ENCODE measurements around the gene TMC1. TPM values are rescaled to one million over a fixed set of nuclear protein-coding genes. Genes with fewer than 3 reads are reported as not detected.

Gene TMC1
- total RNA-seq, 1 donor: 0.36 TPM

- no peak for DNase-seq (ENCODE audit: low read depth)
- H3K4me3 ChIP-seq (ENCODE audit: low read depth, low read length): no peak overlapping the region
- no peak for TF ChIP-seq CTCF (IDR thresholded peaks at IDR 0.05; ENCODE audit: insufficient read depth, low read length)
Observed at GRCh38 chr9:72600671-72601070, 79.3 kb downstream of the TMC1 start.

DNA sequence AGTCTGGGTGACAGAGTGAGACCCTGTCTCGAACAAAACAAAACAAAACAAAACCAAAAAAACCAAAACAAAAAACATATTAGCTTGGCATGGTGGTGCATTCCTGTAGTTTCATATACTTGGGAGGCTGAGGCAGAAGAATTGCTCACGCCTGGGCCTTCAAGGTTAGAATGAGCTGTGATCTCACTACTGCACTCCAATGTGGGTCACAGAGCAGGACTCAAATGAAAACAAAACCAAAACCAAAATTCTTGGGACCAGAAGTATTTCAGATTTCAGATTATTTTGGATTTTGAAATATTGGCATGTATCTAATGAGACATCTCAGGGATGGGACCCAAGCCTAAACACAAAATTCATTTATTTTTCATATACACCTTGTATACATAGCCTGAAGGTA, 80.2 kb downstream of the TMC1 start:
- no peak for DNase-seq (ENCODE audit: low read depth)
- TF ChIP-seq CTCF (IDR thresholded peaks at IDR 0.05; ENCODE audit: insufficient read depth, low read length): no peak

DNA sequence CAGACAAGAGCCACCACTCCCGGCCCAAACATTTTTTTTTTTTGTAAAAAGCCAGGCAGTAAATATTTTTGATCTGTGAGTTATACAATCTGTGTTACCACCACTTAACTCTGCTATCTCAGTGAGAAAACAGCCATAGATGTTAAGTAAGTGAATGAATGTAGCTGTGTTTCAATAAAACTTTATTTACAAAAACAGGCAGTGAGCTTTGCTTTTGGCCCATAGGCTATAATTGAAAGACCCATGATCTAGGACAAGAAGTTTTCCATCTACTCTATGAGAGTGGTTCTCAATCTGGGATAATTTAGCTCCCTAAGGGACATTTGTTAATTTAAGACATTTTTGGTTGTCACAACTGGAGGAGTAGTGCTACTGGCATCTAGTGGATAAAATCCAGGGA, 91.0 kb downstream of the TMC1 start:
- no peak overlapping the region for H3K4me3 ChIP-seq (ENCODE audit: low read depth, low read length)
- no peak for DNase-seq (ENCODE audit: low read depth)
- peak; percentile 2 for TF ChIP-seq CTCF (IDR thresholded peaks at IDR 0.05; ENCODE audit: insufficient read depth, low read length)

More for the DNA sequence above, 80.2 kb downstream of the TMC1 start:
- no peak overlapping the region for H3K4me3 ChIP-seq (ENCODE audit: low read depth, low read length)

DNA sequence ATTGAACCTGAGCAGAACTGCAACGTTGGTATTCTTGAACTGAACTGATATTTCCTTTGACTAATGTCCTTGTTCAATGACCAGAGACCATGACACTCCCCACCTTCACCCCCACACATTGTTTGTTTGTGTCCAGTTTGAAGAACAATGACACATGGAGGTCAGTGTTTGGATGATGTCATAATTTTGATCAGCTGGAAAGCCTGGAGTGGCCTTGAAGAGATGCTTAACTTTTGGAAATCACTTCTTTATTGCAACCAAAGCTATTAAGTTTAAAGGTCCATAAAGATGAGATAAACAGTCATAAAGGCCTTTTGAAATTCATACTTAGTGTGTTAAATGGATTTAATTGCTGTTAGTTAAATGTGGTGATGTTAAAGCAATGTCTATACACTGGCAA, 92.7 kb downstream of the TMC1 start:
- DNase-seq (ENCODE audit: low read depth): no peak
- no peak for TF ChIP-seq CTCF (IDR thresholded peaks at IDR 0.05; ENCODE audit: insufficient read depth, low read length)
- no peak overlapping the region for H3K4me3 ChIP-seq (ENCODE audit: low read depth, low read length)

- peak; percentile 24 for DNase-seq (ENCODE audit: low read depth)
- TF ChIP-seq CTCF (IDR thresholded peaks at IDR 0.05; ENCODE audit: insufficient read depth, low read length): no peak
- H3K4me3 ChIP-seq (ENCODE audit: low read depth, low read length): no peak overlapping the region
Observed at GRCh38 chr9:72615931-72616330, 94.5 kb downstream of the TMC1 start.

DNA sequence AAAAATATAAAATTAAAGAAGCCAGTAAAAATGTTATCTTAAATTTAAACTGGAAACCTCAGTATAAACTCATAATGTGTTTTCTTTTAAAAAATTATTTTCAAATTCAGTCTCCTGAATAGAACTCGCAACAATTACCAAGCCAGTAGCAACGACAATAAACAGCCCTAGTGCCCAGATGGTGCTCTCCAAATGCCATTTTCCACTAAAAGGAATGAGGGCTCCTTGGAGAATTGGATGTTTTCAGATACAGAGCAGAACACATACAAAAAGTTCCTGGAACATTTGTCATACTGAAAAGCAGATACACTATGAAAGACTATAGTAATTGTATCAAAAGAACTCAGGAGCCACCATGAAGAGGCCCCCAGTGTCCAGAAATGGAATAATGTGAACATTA, 97.4 kb downstream of the TMC1 start:
- TF ChIP-seq CTCF (IDR thresholded peaks at IDR 0.05; ENCODE audit: insufficient read depth, low read length): no peak
- no peak overlapping the region for H3K4me3 ChIP-seq (ENCODE audit: low read depth, low read length)
- DNase-seq (ENCODE audit: low read depth): no peak

DNA sequence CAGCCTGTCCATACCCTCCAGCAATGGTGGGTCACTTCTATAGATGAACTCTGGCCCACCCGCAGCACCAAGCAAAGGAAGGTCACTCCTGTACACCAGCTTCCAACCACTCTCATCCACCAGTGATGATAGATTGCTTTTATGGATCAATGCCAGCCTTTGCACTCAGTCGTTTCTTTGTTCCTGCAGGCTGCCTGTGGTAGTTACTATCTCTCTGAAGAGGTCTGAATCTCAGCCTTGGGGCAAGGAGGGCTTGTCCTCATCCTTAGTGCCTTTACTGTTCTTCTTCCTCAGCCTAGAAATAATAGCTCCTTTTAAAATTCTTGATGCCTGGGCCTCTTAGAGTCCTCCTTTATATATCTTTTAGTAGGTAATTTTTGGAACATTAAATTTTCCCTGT, 100.8 kb downstream of the TMC1 start:
- no peak overlapping the region for H3K4me3 ChIP-seq (ENCODE audit: low read depth, low read length)
- DNase-seq (ENCODE audit: low read depth): no peak
- TF ChIP-seq CTCF (IDR thresholded peaks at IDR 0.05; ENCODE audit: insufficient read depth, low read length): no peak

Measured in fibroblast of the aortic adventitia (primary cell).